ENCODE results near the gene SMAGP.
"Not testable (repeated sequence)": the region's sequence is repeated elsewhere in the genome, so short reads cannot be mapped to it uniquely, and the experiment has no call there.

The SMAGP gene

DNA sequence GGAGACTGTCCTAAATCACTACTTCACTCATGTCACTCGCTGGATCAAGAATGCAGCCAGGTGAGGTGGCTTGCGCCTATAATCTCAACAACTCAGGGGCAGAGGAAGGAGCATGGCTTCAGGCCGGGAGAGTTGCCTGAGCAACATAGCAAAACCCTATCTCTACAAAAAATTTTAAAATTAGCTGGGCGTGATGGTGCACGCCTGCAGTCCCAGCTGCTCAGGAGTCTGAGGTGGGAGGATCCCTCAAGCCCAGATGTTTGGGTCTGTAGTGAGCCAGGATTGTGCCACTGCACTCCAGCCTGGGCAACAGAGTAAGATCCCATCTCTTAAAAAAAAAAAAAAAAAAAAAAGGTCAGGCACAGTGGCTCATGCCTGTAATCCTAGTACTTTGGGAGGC, 5.9 kb downstream of the SMAGP start:
- POLR2A ChIA-PET: no interaction called here
- DNase-seq (ENCODE audit: low read depth, low spot score): no peak
- TF ChIP-seq CTCF (IDR thresholded peaks at IDR 0.05; ENCODE audit: insufficient read depth, low read length, missing control alignments): no peak
- no peak overlapping the region for H3K4me3 ChIP-seq (ENCODE audit: low read depth, low read length)
- CTCF ChIA-PET: interaction anchor here (3.3 kb wide), 1 partner anchor 78 kb away, joined by 22 read pairs; no protein-coding TSS in a partner anchor

DNA sequence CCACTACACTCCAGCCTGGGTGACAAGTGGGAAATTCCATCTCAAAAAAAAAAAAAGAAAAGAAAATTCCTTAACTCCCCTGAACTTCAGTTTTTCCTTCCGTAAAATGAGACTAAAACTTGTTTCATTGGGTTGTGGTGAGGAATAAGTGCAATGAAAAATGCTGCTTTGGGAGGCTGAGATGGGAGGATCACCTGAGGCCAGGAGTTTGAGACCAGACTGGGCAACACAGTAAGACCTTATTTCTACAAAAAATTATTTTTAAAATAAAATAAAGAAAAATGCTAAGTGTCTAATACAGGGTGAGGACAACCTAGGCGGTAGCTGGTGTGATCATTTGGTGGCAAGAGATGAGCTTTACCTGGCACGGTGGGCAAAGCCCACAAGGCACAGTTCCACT, 6.9 kb downstream of the SMAGP start:
- POLR2A ChIA-PET: interaction anchor here (0.8 kb wide), 1 partner anchor 8 kb away, joined by 4 read pairs; no protein-coding TSS in a partner anchor
- DNase-seq (ENCODE audit: low read depth, low spot score): no peak
- CTCF ChIA-PET: interaction anchor here (3.3 kb wide), 1 partner anchor 78 kb away, joined by 22 read pairs; no protein-coding TSS in a partner anchor

DNA sequence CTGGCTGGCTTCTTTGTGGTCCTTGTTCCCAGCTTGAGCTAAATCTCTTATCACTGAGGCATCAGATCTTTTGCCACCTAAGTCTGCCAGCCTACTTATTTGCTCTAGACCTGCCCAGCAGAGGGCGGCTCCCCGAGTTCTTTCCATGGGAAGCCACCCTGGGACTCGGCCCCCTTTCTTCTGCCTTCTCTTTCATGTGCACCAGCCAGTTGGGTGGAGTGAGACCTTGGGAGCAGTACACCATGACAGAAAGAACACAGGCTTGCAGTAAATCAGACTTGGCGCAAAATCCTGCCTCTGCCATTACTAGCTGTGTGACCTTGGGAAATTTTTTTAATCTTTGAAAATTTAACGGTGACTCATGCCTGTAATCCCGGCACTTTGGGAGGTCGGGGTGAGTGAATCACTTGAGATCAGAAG, 7.4 kb downstream of the SMAGP start:
- no peak for DNase-seq (ENCODE audit: low read depth, low spot score)
- CTCF ChIA-PET: interaction anchor here (3.3 kb wide), 1 partner anchor 79 kb away, joined by 22 read pairs; no protein-coding TSS in a partner anchor
- POLR2A ChIA-PET: interaction anchor here (0.8 to 1.2 kb wide), 2 partner anchors 8 to 179 kb away, joined by 4 read pairs; partner anchors contain the start of gene CSRNP2
- no peak overlapping the region for H3K4me3 ChIP-seq (ENCODE audit: low read depth, low read length)
- TF ChIP-seq CTCF (IDR thresholded peaks at IDR 0.05; ENCODE audit: insufficient read depth, low read length, missing control alignments): no peak

More for the DNA sequence above, 6.9 kb downstream of the SMAGP start:
- no peak for TF ChIP-seq CTCF (IDR thresholded peaks at IDR 0.05; ENCODE audit: insufficient read depth, low read length, missing control alignments)
- no peak overlapping the region for H3K4me3 ChIP-seq (ENCODE audit: low read depth, low read length)

GRCh38 chr12:51259600-51259999, 10.6 kb downstream of the SMAGP start:
- POLR2A ChIA-PET; DNase-seq (ENCODE audit: low read depth, low spot score); H3K4me3 ChIP-seq (ENCODE audit: low read depth, low read length): not testable (repeated sequence)
- CTCF ChIA-PET: interaction anchor here (0.8 to 1.5 kb wide), 2 partner anchors 8 to 81 kb away, joined by 3 to 4 read pairs; no protein-coding TSS in a partner anchor

GRCh38 chr12:51254536-51254935, 15.7 kb downstream of the SMAGP start:
- no peak for DNase-seq (ENCODE audit: low read depth, low spot score)
- POLR2A ChIA-PET: no interaction called here
- CTCF ChIA-PET: interaction anchor here (0.8 to 1.9 kb wide), 2 partner anchors 9 to 15 kb away, joined by 3 to 6 read pairs; partner anchors contain the start of gene SMAGP
- no peak overlapping the region for H3K4me3 ChIP-seq (ENCODE audit: low read depth, low read length)
- TF ChIP-seq CTCF (IDR thresholded peaks at IDR 0.05; ENCODE audit: insufficient read depth, low read length, missing control alignments): no peak

DNA sequence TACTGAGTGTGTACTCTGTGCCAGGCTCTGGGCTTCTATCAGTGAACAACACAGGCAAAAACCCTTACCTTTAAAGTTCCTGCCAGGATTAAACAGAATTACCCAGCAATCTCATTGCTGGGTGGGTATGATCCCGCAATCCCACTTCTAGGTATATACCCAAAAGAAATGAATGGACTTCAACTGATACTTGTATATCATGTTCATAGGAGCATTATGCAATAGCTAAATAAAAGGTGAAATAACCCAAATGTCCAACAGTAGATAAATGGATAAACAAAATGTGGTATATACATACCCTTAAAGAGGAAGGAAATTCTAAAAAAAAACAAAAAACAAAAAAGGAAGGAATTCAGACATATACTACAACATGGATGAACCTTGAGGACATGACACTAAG, 16.9 kb downstream of the SMAGP start:
- no peak for TF ChIP-seq CTCF (IDR thresholded peaks at IDR 0.05; ENCODE audit: insufficient read depth, low read length, missing control alignments)
- POLR2A ChIA-PET: interaction anchor here (1.1 kb wide), 1 partner anchor 15 kb away, joined by 5 read pairs; the partner anchor contains the start of gene DAZAP2

More for the DNA sequence above, 16.9 kb downstream of the SMAGP start:
- no peak for DNase-seq (ENCODE audit: low read depth, low spot score)
- H3K4me3 ChIP-seq (ENCODE audit: low read depth, low read length): no peak overlapping the region
- CTCF ChIA-PET: interaction anchor here (0.8 to 2.2 kb wide), 9 partner anchors 9 to 428 kb away, joined by 3 to 12 read pairs (median 3); no protein-coding TSS in a partner anchor
